Ishikawa (cell line): ENCODE measurements around the gene FXN.
A peak's percentile ranks its signal among the peaks of the same experiment; 100 is the strongest.

Experiments used
- CEBPB ChIP-seq: IDR thresholded peaks from 2 replicates; pipeline ENCODE4 v1.6.1; 2012
- CREB1 ChIP-seq: IDR thresholded peaks from 2 replicates; pipeline ENCODE4 v1.6.1; 2012; ENCODE audit warnings: low read depth
- EGR1 ChIP-seq: IDR thresholded peaks from 2 replicates; pipeline ENCODE4 v1.6.1; 2012
- EP300 ChIP-seq: IDR thresholded peaks from 2 replicates; pipeline ENCODE4 v1.6.1; 2012; ENCODE audit warnings: borderline replicate concordance
- FOXM1 ChIP-seq: IDR thresholded peaks from 2 replicates; pipeline ENCODE4 v1.6.1; 2012; ENCODE audit warnings: low read depth, borderline replicate concordance
- MAX ChIP-seq: IDR thresholded peaks from 2 replicates; pipeline ENCODE4 v1.6.1; 2012
- NFIC ChIP-seq: IDR thresholded peaks from 2 replicates; pipeline ENCODE4 v1.6.1; 2012
- RAD21 ChIP-seq: IDR thresholded peaks from 2 replicates; pipeline ENCODE4 v1.6.1; 2012; ENCODE audit warnings: low read depth
- REST ChIP-seq: IDR thresholded peaks from 2 replicates; pipeline ENCODE4 v1.6.1; 2012; ENCODE audit warnings: low read depth, mild to moderate bottlenecking
- TAF1 ChIP-seq: IDR thresholded peaks from 2 replicates; pipeline ENCODE4 v1.6.1; 2012; ENCODE audit warnings: low read depth, mild to moderate bottlenecking
- TCF12 ChIP-seq: IDR thresholded peaks from 2 replicates; pipeline ENCODE4 v1.6.1; 2012; ENCODE audit warnings: low read depth
- TEAD4 ChIP-seq: IDR thresholded peaks from 2 replicates; pipeline ENCODE4 v1.6.1; 2012
- USF1 ChIP-seq: IDR thresholded peaks from 2 replicates; pipeline ENCODE4 v1.6.1; 2012
- YY1 ChIP-seq: IDR thresholded peaks from 2 replicates; pipeline ENCODE4 v1.6.1; 2012; ENCODE audit warnings: low read depth
- ZBTB7A ChIP-seq: IDR thresholded peaks from 2 replicates; pipeline ENCODE4 v1.6.1; 2012; ENCODE audit warnings: low read depth

The FXN gene

DNA sequence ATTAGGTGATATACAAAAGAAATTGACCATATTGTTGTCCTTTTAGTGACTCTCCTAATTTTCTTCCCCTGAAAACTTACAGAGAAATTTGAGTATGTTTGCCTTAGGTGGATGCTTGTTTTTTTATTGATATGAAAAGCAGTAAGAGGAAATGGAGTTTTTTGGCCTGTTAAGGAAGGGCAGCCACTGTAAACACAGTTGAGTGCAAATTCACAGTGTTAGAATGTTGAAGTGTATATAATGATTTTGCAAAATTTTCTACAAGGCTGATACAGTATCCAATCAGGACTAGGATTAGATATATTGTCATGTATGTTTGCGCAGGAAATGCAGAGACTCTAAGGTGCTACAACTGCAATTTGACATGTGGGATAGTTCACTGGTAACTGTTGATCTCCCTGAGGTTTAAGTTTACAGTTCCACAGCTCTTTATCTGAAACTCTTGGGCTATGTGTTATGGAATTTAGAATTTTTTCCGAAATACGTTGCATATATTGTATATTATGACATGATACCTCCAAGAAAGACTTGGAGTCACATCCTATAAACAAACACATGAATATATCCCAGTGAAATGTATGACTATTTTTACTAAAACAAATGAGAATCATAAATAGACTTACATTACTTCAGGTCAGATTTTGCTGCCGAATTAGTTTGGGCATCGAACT, 62.5 kb downstream of the FXN start:
- TF ChIP-seq NFIC (no peak), YY1 (no peak), MAX (no peak), CREB1 (no peak), EP300 (no peak), EGR1 (no peak), ZBTB7A (no peak), TCF12 (no peak), CEBPB (no peak), FOXM1 (no peak), REST (no peak), TAF1 (no peak), USF1 (no peak), RAD21 (no peak), TEAD4 (no peak)

GRCh38 chr9:69104830-69105527, 69.4 kb downstream of the FXN start:
- no peak for TF ChIP-seq TAF1
- peak; percentile 87 for TF ChIP-seq USF1
- TF ChIP-seq CREB1 = no peak
- no peak for TF ChIP-seq ZBTB7A

DNA sequence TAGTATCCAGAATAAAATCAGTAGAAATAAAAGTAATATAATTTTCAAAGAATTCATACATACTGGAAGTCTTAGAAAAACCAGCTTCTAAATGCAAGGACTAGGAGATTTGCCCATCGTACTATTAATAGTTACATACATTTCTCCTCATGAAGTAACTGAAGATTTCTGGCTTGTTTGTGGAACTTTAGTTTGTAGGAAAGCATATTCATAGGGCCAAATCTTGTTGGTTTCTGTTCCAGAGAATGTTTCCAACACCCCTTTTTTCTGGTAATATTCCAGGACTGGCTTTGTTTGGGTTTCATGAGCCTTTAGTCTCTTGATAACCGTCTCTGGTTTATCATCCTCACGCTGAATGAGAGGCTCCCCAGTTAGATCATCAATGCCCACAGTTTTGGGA, 72.2 kb downstream of the FXN start:
- TF ChIP-seq FOXM1 = no peak
- no peak for TF ChIP-seq NFIC
- TF ChIP-seq CREB1 = no peak
- no peak for TF ChIP-seq MAX
- TF ChIP-seq TCF12 = no peak
- TF ChIP-seq RAD21 = no peak
- no peak for TF ChIP-seq CEBPB
- no peak for TF ChIP-seq YY1
- TF ChIP-seq EGR1 = no peak
- no peak for TF ChIP-seq TAF1
- no peak for TF ChIP-seq ZBTB7A
- no peak for TF ChIP-seq EP300
- no peak for TF ChIP-seq USF1
- TF ChIP-seq REST = no peak
- TF ChIP-seq TEAD4 = no peak

- TF ChIP-seq FOXM1 (no peak), CREB1 (no peak), CEBPB (no peak), MAX (no peak), REST (no peak), TEAD4 (no peak), EP300 (no peak), USF1 (no peak), YY1 (no peak), NFIC (no peak), TAF1 (no peak), ZBTB7A (no peak), RAD21 (no peak), TCF12 (no peak), EGR1 (no peak)
These were observed 73.6 kb downstream of the FXN start for GRCh38 chr9:69109152-69109551.
